Fibroblast of villous mesenchyme (primary cell): ENCODE measurements around the gene NT5DC4. TPM values are rescaled to one million over a fixed set of nuclear protein-coding genes. Genes with fewer than 3 reads are reported as not detected.

Source experiments
- DNase-seq: peaks from one replicate; pipeline ENCODE4 v3.0.0-alpha.2; 2010; ENCODE audit warnings: low read depth
- H3K4me3 ChIP-seq: 2 replicates; pipeline ENCODE4 v1.5.1; 2011; ENCODE audit warnings: low read depth, mild to moderate bottlenecking, low read length
- total RNA-seq: library from RNA; depleted of rRNA; stranded (reverse); fragments of >200 nt; gene quantifications from 2 replicates; pipeline ENCODE4 v1.2.3, GENCODE V29; 2012
- TF ChIP-seq, protein P1 (sequence below): IDR thresholded peaks from 2 replicates; pipeline ENCODE4 v1.5.1; 2012; ENCODE audit warnings: low read depth, mild to moderate bottlenecking, low read length; ENCODE audit not compliant: insufficient read depth

The NT5DC4 gene
- total RNA-seq, 1 donor = not detected

DNA sequence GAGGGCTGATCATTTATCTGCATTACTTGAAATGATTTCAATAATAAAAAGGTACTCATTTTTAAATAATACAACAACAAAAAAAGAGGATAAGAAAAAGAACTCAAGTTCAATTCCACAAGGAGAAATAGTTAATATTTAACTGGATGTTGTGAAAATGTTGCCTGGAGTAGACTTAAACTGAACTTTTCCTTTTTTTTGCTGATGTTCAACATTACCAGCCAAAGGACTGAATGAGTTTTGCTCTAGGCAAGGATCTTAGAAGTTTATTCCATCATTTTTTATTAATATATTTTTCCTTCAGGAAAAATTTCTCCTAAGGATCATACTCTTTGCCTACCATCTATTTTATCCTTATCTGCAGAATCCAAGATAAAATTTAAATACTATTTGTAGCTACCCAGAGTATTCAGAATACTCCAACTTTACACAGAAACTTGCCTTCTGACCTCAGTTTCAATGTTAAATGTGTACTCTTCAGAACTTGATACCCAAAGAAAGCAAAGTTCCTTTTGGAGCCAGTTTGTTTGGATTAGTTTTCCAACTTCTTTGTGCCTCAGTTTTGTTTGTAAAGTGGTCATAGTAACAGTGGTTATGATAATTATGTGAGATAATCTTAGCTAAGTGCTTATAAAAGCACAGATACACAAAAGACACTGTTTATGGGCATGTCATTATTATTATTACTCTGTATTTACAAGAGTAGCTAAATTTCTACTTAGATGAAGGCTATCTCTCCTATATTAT lies 30.8 kb downstream of the NT5DC4 start:
- peak; percentile 26 for DNase-seq
- TF ChIP-seq, protein P1, sequence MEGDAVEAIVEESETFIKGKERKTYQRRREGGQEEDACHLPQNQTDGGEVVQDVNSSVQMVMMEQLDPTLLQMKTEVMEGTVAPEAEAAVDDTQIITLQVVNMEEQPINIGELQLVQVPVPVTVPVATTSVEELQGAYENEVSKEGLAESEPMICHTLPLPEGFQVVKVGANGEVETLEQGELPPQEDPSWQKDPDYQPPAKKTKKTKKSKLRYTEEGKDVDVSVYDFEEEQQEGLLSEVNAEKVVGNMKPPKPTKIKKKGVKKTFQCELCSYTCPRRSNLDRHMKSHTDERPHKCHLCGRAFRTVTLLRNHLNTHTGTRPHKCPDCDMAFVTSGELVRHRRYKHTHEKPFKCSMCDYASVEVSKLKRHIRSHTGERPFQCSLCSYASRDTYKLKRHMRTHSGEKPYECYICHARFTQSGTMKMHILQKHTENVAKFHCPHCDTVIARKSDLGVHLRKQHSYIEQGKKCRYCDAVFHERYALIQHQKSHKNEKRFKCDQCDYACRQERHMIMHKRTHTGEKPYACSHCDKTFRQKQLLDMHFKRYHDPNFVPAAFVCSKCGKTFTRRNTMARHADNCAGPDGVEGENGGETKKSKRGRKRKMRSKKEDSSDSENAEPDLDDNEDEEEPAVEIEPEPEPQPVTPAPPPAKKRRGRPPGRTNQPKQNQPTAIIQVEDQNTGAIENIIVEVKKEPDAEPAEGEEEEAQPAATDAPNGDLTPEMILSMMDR = no peak
- no peak overlapping the region for H3K4me3 ChIP-seq

DNA sequence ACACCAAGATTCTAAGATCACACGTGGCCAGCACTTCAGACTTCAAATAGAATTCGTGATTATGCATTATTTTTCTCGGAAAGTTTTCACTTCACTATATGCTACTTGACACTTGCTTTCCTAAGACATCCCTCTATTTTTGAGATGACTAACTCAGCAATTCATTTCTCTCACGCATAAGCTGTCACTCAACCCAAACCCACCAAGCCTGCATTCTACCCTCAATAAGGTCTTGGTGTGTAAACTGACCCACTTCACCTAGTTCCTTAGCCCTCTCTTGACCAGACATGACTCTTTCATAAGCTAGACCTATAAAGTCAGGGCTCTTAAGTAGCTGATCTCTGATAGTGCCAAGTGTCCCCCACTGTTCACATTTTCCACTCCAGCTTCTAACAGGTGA lies 31.8 kb downstream of the NT5DC4 start:
- H3K4me3 ChIP-seq = no peak overlapping the region
- DNase-seq = no peak

DNA sequence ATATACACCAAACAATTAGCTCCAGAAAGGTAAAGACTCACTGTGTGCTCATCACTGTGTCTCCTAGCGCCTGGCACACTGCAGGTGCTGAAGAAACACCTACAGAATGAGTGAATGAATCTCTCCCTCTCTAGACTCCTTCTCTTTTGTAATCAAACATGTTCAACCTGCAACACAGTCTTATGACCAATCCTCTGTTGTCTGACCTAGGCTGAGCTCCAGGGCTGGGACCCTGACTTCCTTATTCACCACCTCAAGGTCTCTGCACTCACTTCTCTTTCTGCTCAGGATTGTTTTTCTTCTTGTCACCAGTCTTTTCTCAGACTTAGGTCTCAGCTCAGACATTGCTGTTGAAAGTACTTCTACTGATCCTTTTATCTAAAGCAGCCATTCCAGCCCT lies 33.7 kb downstream of the NT5DC4 start:
- H3K4me3 ChIP-seq = no peak overlapping the region
- DNase-seq = no peak
- TF ChIP-seq, protein P1 = no peak

More for the DNA sequence above, 31.8 kb downstream of the NT5DC4 start:
- TF ChIP-seq, protein P1 = no peak

DNA sequence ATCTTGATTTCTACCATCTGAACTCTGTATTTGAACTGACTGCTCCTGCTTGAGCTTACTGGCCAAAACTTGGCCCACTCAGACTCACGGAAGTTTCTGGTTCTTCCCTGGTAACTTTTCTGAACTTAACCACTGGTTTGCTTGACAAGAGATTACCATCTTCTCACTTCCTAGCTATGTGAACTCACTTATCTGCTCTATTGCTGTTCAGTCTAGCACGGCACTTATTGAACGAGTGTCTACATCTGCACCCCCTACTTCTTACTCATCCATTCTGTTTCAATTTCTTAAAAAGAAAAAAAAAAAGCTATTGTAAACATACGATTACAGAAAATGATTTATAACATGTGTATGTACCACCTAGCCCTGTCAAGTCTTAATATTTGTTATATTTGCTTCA lies 34.6 kb downstream of the NT5DC4 start:
- H3K4me3 ChIP-seq = no peak overlapping the region
- DNase-seq = no peak
- TF ChIP-seq, protein P1 = no peak

DNA sequence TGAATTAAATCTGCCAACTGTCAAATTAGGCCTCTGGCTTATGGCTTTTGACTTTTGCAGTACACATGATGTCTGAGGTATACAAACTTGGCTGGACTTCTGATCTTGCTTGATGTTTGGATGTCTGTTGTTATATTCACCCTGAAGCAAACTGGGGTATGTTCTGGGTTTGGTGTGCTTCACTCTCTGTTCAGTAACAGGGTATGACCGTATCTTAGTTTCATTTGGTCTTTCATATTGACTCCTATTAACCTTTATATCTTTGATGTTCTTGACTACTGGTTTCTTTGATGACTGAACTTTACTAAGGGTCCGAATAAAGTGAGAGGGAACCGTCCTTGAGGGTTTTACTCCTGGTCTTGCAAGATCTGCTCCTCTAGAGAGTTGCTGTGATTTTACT lies 35.4 kb downstream of the NT5DC4 start:
- TF ChIP-seq, protein P1 = no peak
- no peak overlapping the region for H3K4me3 ChIP-seq
- DNase-seq = no peak

DNA sequence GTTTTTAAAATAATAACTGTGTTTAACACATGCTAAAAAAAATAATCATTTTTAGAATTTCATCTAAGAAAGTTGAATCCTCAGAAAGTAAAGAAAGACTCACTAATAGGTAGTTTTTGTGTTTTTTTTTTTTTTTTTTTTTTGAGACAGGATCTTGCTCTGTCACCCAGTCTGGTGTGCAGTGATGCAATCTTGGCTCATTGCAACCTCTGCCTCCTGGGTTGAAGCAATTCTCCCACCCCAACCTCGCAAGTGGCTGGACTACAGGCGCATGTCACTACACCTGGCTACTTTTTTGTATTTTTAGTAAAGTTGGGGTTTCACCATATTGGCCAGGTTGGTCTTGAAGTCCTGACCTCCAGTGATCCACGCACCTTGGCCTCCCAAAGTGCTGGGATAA lies 36.4 kb downstream of the NT5DC4 start:
- H3K4me3 ChIP-seq = no peak overlapping the region
- TF ChIP-seq, protein P1 = no peak
- peak; percentile 40 for DNase-seq

DNA sequence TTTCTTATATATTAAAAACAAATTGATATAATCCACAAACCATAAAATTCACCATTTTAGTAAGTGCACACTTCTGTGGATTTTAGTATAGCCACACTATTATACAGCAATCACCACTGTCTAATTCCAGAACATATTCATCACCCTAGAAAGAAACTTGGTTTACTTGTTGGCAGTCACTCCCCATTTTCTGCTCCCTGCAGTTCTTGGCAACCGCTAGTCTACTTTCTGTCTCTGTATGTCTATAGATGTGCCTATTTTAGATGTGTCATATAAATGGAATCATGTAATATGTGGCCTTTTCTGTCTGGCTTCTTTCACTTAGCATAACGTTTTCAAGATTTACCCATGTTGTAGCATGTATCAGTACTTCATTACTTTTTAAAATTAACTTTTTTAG lies 37.9 kb downstream of the NT5DC4 start:
- no peak overlapping the region for H3K4me3 ChIP-seq
- DNase-seq = no peak
- TF ChIP-seq, protein P1 = no peak
